ENCODE data around the gene GRM5. TPM values are rescaled to one million over a fixed set of nuclear protein-coding genes. Genes with fewer than 3 reads are reported as not detected.
"Not testable (repeated sequence)": the region's sequence is repeated elsewhere in the genome, so short reads cannot be mapped to it uniquely, and the experiment has no call there.

GRM5 gene
- total RNA-seq, 1 experiment from 2014 or later, result 8.3 TPM

DNA sequence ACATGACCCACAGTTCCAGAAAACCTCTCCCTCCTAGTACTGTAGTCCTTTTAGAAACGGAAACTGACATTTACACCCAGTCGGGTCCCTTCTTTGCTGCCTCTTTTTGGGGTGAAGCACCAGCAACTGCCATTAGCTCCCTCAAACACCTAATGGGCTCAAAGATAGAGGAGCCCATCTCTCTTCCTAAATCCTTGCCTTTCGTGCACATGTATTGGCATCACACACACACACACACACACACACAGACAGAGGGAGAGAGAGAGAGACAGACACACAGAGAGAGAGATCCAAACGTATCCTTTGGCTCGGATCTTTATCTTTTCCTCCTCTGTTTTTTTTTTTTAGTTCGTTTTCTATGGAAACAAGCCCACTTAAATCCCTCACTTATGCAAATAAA lies 716 bp downstream of the GRM5 start:
- TF ChIP-seq, protein P1, sequence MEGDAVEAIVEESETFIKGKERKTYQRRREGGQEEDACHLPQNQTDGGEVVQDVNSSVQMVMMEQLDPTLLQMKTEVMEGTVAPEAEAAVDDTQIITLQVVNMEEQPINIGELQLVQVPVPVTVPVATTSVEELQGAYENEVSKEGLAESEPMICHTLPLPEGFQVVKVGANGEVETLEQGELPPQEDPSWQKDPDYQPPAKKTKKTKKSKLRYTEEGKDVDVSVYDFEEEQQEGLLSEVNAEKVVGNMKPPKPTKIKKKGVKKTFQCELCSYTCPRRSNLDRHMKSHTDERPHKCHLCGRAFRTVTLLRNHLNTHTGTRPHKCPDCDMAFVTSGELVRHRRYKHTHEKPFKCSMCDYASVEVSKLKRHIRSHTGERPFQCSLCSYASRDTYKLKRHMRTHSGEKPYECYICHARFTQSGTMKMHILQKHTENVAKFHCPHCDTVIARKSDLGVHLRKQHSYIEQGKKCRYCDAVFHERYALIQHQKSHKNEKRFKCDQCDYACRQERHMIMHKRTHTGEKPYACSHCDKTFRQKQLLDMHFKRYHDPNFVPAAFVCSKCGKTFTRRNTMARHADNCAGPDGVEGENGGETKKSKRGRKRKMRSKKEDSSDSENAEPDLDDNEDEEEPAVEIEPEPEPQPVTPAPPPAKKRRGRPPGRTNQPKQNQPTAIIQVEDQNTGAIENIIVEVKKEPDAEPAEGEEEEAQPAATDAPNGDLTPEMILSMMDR (IDR thresholded peaks at IDR 0.05; ENCODE audit: unreplicated experiment), result no peak
- H3K4me1 Mint-ChIP-seq (ENCODE audit: low read depth, unreplicated experiment), result no peaks in the 10 kb centered on the region
- H3K9me3 Mint-ChIP-seq (ENCODE audit: low read depth, unreplicated experiment), result no peaks in the 10 kb centered on the region
- intact Hi-C loops (cut with micrococcal nuclease; ENCODE audit: unreplicated experiment), result no loop called here
- no TSS peak for BruUV-seq (replicated peaks)
- DNase-seq, result no peak
- H3K4me3 Mint-ChIP-seq (ENCODE audit: low read depth, unreplicated experiment), result no peak overlapping the region
- peaks cover 28% of the 10 kb centered on the region for H3K27me3 Mint-ChIP-seq (ENCODE audit: unreplicated experiment)
- H3K36me3 Mint-ChIP-seq (ENCODE audit: insufficient read depth, unreplicated experiment), result no peaks in the 10 kb centered on the region
- H3K27ac Mint-ChIP-seq (ENCODE audit: unreplicated experiment), result no peak overlapping the region
- CTCF ChIA-PET, result no interaction called here

DNA sequence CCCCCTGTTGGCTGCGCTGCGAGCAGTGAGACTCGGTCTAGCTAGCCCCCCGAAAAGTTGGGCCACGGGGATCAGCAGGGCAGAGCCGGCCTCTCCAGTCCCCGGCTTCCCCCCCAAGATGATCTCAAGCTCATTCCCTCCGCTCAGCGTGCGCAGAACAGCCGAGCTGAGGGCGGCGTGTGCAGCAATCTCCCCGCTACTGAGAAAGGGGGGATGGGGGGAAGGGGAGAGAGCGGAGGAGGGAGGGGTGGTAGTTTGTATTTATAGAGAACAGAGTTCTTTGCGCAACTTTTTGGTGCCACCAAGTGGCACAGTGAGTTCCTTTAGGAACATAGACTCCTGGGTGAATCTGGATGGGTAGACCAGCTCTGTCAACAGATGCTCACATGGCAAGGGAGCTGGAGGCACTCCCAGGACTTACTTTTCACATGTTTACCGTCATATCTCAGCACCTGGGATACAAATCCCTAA lies 2.3 kb downstream of the GRM5 start:
- H3K36me3 Mint-ChIP-seq (ENCODE audit: insufficient read depth, unreplicated experiment); CTCF ChIA-PET; BruUV-seq (replicated peaks); H3K27ac Mint-ChIP-seq (ENCODE audit: unreplicated experiment); intact Hi-C loops (cut with micrococcal nuclease; ENCODE audit: unreplicated experiment); H3K4me1 Mint-ChIP-seq (ENCODE audit: low read depth, unreplicated experiment); DNase-seq; H3K9me3 Mint-ChIP-seq (ENCODE audit: low read depth, unreplicated experiment): not testable (repeated sequence)
- H3K27me3 Mint-ChIP-seq (ENCODE audit: unreplicated experiment), result peaks cover 28% of the 10 kb centered on the region
- H3K4me3 Mint-ChIP-seq (ENCODE audit: low read depth, unreplicated experiment), result peak overlapping the region; percentile 5

DNA sequence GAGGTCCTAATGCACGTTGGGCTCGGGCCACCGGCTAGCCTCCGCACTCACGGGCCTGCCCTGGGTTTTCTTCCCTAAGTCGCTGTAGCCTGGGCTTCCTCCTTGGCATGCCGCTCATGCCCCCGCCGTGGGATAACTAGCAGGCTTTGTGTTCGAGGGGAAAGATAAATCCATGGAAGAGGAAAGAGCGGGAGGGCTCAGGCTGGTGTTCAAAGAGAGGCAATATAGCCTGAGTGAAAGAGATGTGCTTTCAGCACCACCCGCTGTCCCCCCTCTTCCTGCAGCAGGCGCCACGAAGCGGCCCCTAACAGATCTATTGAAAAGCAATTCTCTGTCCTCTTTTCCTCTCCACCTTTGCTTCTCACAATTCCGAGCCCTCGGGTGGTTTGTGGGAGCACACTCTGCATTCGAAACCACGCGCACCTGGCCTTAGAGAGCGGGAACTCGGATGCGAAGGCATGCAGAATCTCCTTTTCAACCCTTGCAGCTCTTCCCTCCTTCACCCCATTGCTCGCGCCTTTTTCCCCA lies 2.9 kb downstream of the GRM5 start:
- peak overlapping the region; percentile 5 for H3K4me3 Mint-ChIP-seq (ENCODE audit: low read depth, unreplicated experiment)
- H3K4me1 Mint-ChIP-seq (ENCODE audit: low read depth, unreplicated experiment); CTCF ChIA-PET; H3K9me3 Mint-ChIP-seq (ENCODE audit: low read depth, unreplicated experiment); H3K36me3 Mint-ChIP-seq (ENCODE audit: insufficient read depth, unreplicated experiment); BruUV-seq (replicated peaks); H3K27ac Mint-ChIP-seq (ENCODE audit: unreplicated experiment); DNase-seq; intact Hi-C loops (cut with micrococcal nuclease; ENCODE audit: unreplicated experiment): not testable (repeated sequence)
- H3K27me3 Mint-ChIP-seq (ENCODE audit: unreplicated experiment), result peaks cover 28% of the 10 kb centered on the region

DNA sequence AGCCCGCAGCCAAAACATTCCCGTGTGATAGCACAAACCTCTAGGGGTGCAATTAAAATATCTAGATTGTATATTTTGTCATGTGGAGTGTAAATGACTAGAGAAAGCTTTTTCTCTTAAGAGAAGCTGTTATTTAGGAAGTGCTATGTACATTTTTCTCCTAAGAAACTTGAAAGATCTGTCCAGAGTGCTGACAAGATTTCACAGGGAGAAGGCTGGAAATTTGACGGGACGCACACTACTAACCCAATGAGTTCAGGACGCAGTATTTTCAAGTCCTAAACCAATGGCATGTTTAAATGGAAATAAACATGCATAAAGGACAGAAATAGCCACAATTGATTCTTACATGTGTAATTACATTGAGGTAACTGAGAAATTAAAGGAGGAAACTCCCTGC lies 3.9 kb downstream of the GRM5 start:
- H3K36me3 Mint-ChIP-seq (ENCODE audit: insufficient read depth, unreplicated experiment); H3K9me3 Mint-ChIP-seq (ENCODE audit: low read depth, unreplicated experiment); H3K4me1 Mint-ChIP-seq (ENCODE audit: low read depth, unreplicated experiment); BruUV-seq (replicated peaks); H3K4me3 Mint-ChIP-seq (ENCODE audit: low read depth, unreplicated experiment); DNase-seq; CTCF ChIA-PET; intact Hi-C loops (cut with micrococcal nuclease; ENCODE audit: unreplicated experiment); H3K27ac Mint-ChIP-seq (ENCODE audit: unreplicated experiment): not testable (repeated sequence)
- H3K27me3 Mint-ChIP-seq (ENCODE audit: unreplicated experiment), result peaks cover 28% of the 10 kb centered on the region

DNA sequence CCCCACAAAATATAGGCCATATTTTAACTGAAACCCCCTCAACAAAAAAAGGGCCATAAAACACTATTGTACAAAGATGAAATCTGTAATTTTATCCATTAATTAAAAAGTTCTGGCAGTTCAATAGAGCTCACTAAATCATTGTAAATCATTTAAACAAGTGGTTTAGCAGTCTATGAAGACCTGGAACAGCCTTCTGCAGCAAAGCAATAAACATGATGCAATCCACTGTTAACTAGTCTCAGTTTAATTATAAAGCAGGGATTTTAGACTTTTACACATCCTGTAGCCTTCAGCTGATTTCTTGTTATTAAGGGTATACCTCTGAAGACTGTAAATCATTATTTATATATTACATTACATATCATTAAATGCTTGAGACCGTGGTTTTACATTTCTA lies 8.4 kb downstream of the GRM5 start:
- BruUV-seq (replicated peaks); H3K9me3 Mint-ChIP-seq (ENCODE audit: low read depth, unreplicated experiment); CTCF ChIA-PET; intact Hi-C loops (cut with micrococcal nuclease; ENCODE audit: unreplicated experiment); H3K36me3 Mint-ChIP-seq (ENCODE audit: insufficient read depth, unreplicated experiment); H3K4me1 Mint-ChIP-seq (ENCODE audit: low read depth, unreplicated experiment); H3K4me3 Mint-ChIP-seq (ENCODE audit: low read depth, unreplicated experiment); H3K27me3 Mint-ChIP-seq (ENCODE audit: unreplicated experiment); DNase-seq; H3K27ac Mint-ChIP-seq (ENCODE audit: unreplicated experiment): not testable (repeated sequence)

DNA sequence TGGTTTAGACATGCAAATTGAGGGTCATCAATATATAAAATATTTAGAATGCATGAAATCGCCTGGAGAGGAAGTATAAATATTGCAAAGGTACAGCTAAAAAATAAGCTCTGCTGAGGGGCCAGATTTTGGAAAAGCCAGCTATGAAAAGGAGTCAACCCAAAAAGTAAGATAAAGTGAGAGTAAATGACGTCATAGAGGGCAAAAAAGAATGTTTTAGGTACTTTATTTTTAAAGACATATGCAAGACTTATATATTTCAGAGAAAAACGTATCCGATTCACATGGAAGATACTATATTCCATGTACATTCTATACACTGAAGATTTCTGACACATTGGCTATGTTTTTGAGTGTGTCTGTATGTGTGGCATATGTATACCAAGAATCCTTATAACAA lies 13.6 kb downstream of the GRM5 start:
- no peaks in the 10 kb centered on the region for H3K27me3 Mint-ChIP-seq (ENCODE audit: unreplicated experiment)
- TF ChIP-seq, protein P1 (IDR thresholded peaks at IDR 0.05; ENCODE audit: unreplicated experiment), result no peak
- DNase-seq, result no peak
- no peak overlapping the region for H3K27ac Mint-ChIP-seq (ENCODE audit: unreplicated experiment)
- BruUV-seq (replicated peaks), result no TSS peak
- intact Hi-C loops (cut with micrococcal nuclease; ENCODE audit: unreplicated experiment), result no loop called here
- no peaks in the 10 kb centered on the region for H3K36me3 Mint-ChIP-seq (ENCODE audit: insufficient read depth, unreplicated experiment)
- H3K9me3 Mint-ChIP-seq (ENCODE audit: low read depth, unreplicated experiment), result no peaks in the 10 kb centered on the region
- CTCF ChIA-PET, result no interaction called here
- no peak overlapping the region for H3K4me3 Mint-ChIP-seq (ENCODE audit: low read depth, unreplicated experiment)
- no peaks in the 10 kb centered on the region for H3K4me1 Mint-ChIP-seq (ENCODE audit: low read depth, unreplicated experiment)

DNA sequence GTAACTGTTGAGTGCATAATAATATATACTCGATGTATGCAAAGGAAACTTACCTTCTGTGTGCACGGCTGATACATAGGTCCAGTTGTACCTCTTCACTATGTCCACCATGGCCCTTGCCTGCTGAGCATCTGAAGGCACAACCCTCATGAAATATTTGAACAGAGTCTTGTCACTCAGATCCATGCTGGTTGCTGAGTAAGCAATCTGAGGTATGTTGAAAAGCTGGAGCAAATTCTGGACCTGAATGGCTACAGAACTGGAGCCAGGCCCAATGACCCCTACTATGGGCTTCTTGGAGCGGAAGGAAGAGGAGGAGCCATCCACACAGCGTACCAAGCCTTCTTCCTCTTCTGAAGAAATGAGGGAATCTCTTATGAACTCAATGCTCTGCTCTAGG lies 18.6 kb downstream of the GRM5 start:
- CTCF ChIA-PET; H3K9me3 Mint-ChIP-seq (ENCODE audit: low read depth, unreplicated experiment): not testable (repeated sequence)

DNA sequence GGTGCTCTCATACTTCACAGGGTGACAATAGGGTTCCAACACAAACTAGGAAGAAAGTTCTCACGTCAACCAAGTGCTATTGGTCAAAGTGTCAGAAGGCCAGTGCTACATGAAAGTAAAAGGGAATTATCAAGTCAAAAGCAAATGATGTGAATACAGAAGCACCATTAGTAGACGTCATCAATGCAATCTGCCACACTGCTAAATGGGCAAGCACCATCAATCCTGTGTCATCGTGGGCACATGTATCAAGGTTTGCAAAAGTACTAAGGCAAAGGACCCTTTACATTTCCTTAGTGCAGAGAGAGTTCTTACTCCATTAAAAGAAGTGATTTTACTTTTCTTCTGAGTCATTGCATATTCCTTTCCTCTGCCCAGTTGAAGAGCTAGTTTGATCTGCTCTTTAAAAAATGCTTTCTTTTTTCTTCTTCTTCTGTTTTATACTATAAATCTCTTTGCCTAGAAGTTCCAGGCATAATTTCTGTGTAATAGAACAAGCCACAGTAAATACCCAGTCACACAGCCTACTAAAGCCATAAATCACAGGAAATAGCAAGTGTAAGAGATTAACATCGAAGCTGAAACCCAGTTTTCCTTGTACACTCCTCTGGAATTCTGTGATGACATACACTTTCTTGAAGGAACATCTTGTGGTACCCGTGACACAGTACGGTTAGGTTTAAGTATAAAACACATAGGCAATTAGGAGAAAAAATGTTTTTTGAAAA lies 21.8 kb downstream of the GRM5 start:
- CTCF ChIA-PET; H3K4me1 Mint-ChIP-seq (ENCODE audit: low read depth, unreplicated experiment); H3K27ac Mint-ChIP-seq (ENCODE audit: unreplicated experiment); H3K4me3 Mint-ChIP-seq (ENCODE audit: low read depth, unreplicated experiment); intact Hi-C loops (cut with micrococcal nuclease; ENCODE audit: unreplicated experiment); BruUV-seq (replicated peaks); H3K27me3 Mint-ChIP-seq (ENCODE audit: unreplicated experiment); H3K36me3 Mint-ChIP-seq (ENCODE audit: insufficient read depth, unreplicated experiment); DNase-seq; H3K9me3 Mint-ChIP-seq (ENCODE audit: low read depth, unreplicated experiment): not testable (repeated sequence)

More for the DNA sequence above, 18.6 kb downstream of the GRM5 start:
- BruUV-seq (replicated peaks); H3K36me3 Mint-ChIP-seq (ENCODE audit: insufficient read depth, unreplicated experiment); H3K27ac Mint-ChIP-seq (ENCODE audit: unreplicated experiment); intact Hi-C loops (cut with micrococcal nuclease; ENCODE audit: unreplicated experiment); DNase-seq; H3K4me3 Mint-ChIP-seq (ENCODE audit: low read depth, unreplicated experiment); H3K4me1 Mint-ChIP-seq (ENCODE audit: low read depth, unreplicated experiment); H3K27me3 Mint-ChIP-seq (ENCODE audit: unreplicated experiment): not testable (repeated sequence)

Data from Calu3 (cell line).